Sigmoid colon (tissue), 4 donors: ENCODE results near the gene ADGRF3.

Source experiments
- EP300 ChIP-seq, 4 donors: sonication (generic); formaldehyde crosslinking; IDR thresholded peaks; one replicate each; pipeline ENCODE4 v1.6.1; 2017; ENCODE audit warnings: antibody characterized with exemption in 4 of 4
- TF ChIP-seq, protein P1 (sequence below), 4 experiments: fragments of 450-650 bp in 3 of 4; fragments of 200-600 bp in 1 of 4; IDR thresholded peaks; one replicate each; pipeline ENCODE4 v1.5.1; 2016 to 2019; ENCODE audit warnings: antibody characterized with exemption in 4 of 4, mild to moderate bottlenecking in 3 of 4, moderate library complexity in 2 of 4

DNA sequence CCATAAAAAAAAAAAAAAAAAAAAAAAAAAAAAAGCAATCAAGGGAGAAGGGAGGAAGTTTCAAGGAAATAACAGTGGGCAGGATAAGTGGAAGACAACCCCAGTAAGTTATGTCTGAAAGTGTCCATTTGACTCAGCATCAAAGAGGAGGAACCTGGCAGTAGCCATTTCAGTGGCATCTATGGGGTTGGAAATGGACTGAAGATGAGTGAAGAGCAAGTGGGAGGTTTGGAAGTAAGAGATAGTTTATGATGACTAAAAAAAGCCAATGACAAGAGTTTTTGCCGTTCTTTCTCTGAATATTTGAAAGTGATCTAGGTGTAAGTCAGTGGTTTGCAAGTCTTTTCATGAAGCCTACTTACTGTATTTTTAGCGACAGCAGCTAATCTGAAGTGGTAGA lies 9.9 kb downstream of the ADGRF3 start:
- TF ChIP-seq EP300 (IDR thresholded peaks at IDR 0.05) = no peak
- TF ChIP-seq, protein P1, sequence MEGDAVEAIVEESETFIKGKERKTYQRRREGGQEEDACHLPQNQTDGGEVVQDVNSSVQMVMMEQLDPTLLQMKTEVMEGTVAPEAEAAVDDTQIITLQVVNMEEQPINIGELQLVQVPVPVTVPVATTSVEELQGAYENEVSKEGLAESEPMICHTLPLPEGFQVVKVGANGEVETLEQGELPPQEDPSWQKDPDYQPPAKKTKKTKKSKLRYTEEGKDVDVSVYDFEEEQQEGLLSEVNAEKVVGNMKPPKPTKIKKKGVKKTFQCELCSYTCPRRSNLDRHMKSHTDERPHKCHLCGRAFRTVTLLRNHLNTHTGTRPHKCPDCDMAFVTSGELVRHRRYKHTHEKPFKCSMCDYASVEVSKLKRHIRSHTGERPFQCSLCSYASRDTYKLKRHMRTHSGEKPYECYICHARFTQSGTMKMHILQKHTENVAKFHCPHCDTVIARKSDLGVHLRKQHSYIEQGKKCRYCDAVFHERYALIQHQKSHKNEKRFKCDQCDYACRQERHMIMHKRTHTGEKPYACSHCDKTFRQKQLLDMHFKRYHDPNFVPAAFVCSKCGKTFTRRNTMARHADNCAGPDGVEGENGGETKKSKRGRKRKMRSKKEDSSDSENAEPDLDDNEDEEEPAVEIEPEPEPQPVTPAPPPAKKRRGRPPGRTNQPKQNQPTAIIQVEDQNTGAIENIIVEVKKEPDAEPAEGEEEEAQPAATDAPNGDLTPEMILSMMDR (IDR thresholded peaks at IDR 0.05) = no peak
